IPS DF 4.7 (cell line): Measurements from ENCODE around the gene ALAS1.

Experiments
- DNase-seq: peaks from one replicate; pipeline ENCODE4 v3.0.0-alpha.2; 2013; ENCODE audit warnings: low spot score; ENCODE audit errors: extremely low read depth

The ALAS1 gene

GRCh38 chr3:52233968-52234367 lies 36.0 kb downstream of the ALAS1 start:
- DNase-seq = no peak

- no peak for DNase-seq
These were observed 36.8 kb downstream of the ALAS1 start for GRCh38 chr3:52234516-52235447.

- DNase-seq = no peak
These were observed 38.5 kb downstream of the ALAS1 start for GRCh38 chr3:52236424-52236886.

- DNase-seq = no peak
These were observed 39.2 kb downstream of the ALAS1 start for GRCh38 chr3:52237006-52237656.

GRCh38 chr3:52237657-52238172 lies 39.8 kb downstream of the ALAS1 start:
- DNase-seq = no peak

GRCh38 chr3:52238193-52238760 lies 40.3 kb downstream of the ALAS1 start:
- DNase-seq = no peak

- DNase-seq = no peak
These were observed 41.1 kb downstream of the ALAS1 start, which contains the start of gene TWF2 for GRCh38 chr3:52238761-52239701. TWF2 (minus strand) TSS chr3:52239158; CDS start chr3:52239016, 142 bp downstream.

- no peak for DNase-seq
These were observed 42.3 kb downstream of the ALAS1 start for GRCh38 chr3:52240059-52240885.

GRCh38 chr3:52240886-52241370 lies 43.0 kb downstream of the ALAS1 start:
- no peak for DNase-seq

GRCh38 chr3:52242039-52242438 lies 44.1 kb downstream of the ALAS1 start:
- no peak for DNase-seq

- DNase-seq = no peak
These were observed 46.0 kb downstream of the ALAS1 start for GRCh38 chr3:52243791-52244628.

GRCh38 chr3:52245322-52246263 lies 47.6 kb downstream of the ALAS1 start, which contains the start of gene PPM1M:
PPM1M (plus strand) TSS chr3:52245759; CDS start chr3:52245825, 66 bp downstream.
- no peak for DNase-seq

- no peak for DNase-seq
These were observed 48.3 kb downstream of the ALAS1 start for GRCh38 chr3:52246264-52246620.

GRCh38 chr3:52246728-52247408 lies 48.9 kb downstream of the ALAS1 start:
- no peak for DNase-seq

- no peak for DNase-seq
These were observed 49.6 kb downstream of the ALAS1 start for GRCh38 chr3:52247409-52248164.

- DNase-seq = no peak
These were observed 50.2 kb downstream of the ALAS1 start for GRCh38 chr3:52248165-52248541.
